Prostate gland (tissue), 2 donors: ENCODE data around the gene TRIM69.

Experiments used
- CTCF ChIP-seq, 4 experiments: fragments of 200-600 bp in 2 of 4; fragments of 450-650 bp in 2 of 4; sonication (generic) in 2 of 4; IDR thresholded peaks; 1 replicate in 3 of 4; 2 replicates in 1 of 4; pipeline ENCODE4 v1.5.1; 2016 to 2019; ENCODE audit warnings: antibody characterized with exemption in 4 of 4, mild to moderate bottlenecking in 2 of 4, moderate library complexity in 2 of 4
- POLR2A ChIP-seq: fragments of 450-650 bp; IDR thresholded peaks from one replicate; pipeline ENCODE4 v1.6.1; 2016; ENCODE audit warnings: antibody characterized with exemption, mild to moderate bottlenecking
- POLR2AphosphoS5 ChIP-seq: sonication (generic); formaldehyde crosslinking; IDR thresholded peaks from one replicate; pipeline ENCODE4 v1.6.1; 2017; ENCODE audit warnings: antibody characterized with exemption

GRCh38 chr15:44765036-44765435 lies 28.7 kb downstream of the TRIM69 start:
- TF ChIP-seq CTCF (IDR thresholded peaks at IDR 0.05), result no peak
- no peak for TF ChIP-seq POLR2A
- no peak for TF ChIP-seq POLR2AphosphoS5
